K562 (cell line): ENCODE data around the gene MCC. TPM values are rescaled to one million over a fixed set of nuclear protein-coding genes. Genes with fewer than 3 reads are reported as not detected.
"Not testable (repeated sequence)": the region's sequence is repeated elsewhere in the genome, so short reads cannot be mapped to it uniquely, and the experiment has no call there.

Experiments used
- ATAC-seq: fragments of 200-7000 bp; cut with Tn5 transposase; 3 replicates; pipeline ENCODE4 v1.9.1; 2020; ENCODE audit warnings: moderate library complexity
- BruUV-seq: library from RNA; stranded (reverse); fragments of 400-500 nt; replicated peaks from 2 replicates; lab custom pipeline; 2021; lab: Mats Ljungman, UMichigan
- CTCF ChIA-PET: fragments of 300-600 bp; formaldehyde crosslinking; extraction: SDS; loops from one replicate; lab custom pipeline; 2021; ENCODE audit warnings: low intra/inter-chr PET ratio; lab: Yijun Ruan, JAX
- POLR2A ChIA-PET: fragments of 300-600, 350-650 bp; sonication (Branson Sonifier 250); formaldehyde crosslinking; extraction: SDS; loops from one replicate; lab custom pipeline; 2021; ENCODE audit warnings: antibody characterized with exemption, inconsistent platforms; lab: Yijun Ruan, JAX
- DNase-seq, 4 experiments: peaks; one replicate each; pipeline versions ENCODE4 v3.0.0 to v3.0.0-alpha.2; 2011 to 2018; ENCODE audit warnings: low spot score in 3 of 4, mixed read lengths in 3 of 4; ENCODE audit errors: extremely low read depth in 1 of 4
- FAIRE-seq: peaks from 2 replicates; lab custom pipeline; 2011; peaks lifted over from hg19 to GRCh38; lab: Jason Lieb, UNC
- H2AFZ ChIP-seq: 2 replicates; pipeline ENCODE4 v1.6.0; 2011; ENCODE audit warnings: low read depth, low read length, control low read depth, inconsistent platforms
- H3K27ac ChIP-seq: fragments of 200-600 bp; 3 replicates; pipeline ENCODE4 v1.8.0; 2011; ENCODE audit warnings: low read depth, mild to moderate bottlenecking, control low read depth, inconsistent platforms, low read length, moderate library complexity, mixed read lengths; ENCODE audit errors: extremely low read depth
- H3K27me3 ChIP-seq, 2 experiments: fragments of 300-600 bp in 1 of 2; 2 replicates in 1 of 2; 3 replicates in 1 of 2; pipeline versions ENCODE4 v1.6.0 to v1.8.0; 2011; ENCODE audit warnings: inconsistent platforms in 2 of 2, low read length in 2 of 2, mild to moderate bottlenecking in 1 of 2, mixed read lengths in 1 of 2, moderate library complexity in 1 of 2; ENCODE audit not compliant: control insufficient read depth in 2 of 2, insufficient read depth in 2 of 2
- H3K36me3 ChIP-seq: fragments of 300-600 bp; 3 replicates; pipeline ENCODE4 v1.8.0; 2011; ENCODE audit warnings: mild to moderate bottlenecking, low read length, inconsistent platforms; ENCODE audit not compliant: control insufficient read depth, insufficient read depth
- H3K4me1 ChIP-seq, 2 experiments: fragments of 200-600 bp in 1 of 2; replicated peaks in 1 of 2; 2 replicates in 1 of 2; 3 replicates in 1 of 2; pipeline versions ENCODE4 v1.5.1 to v1.8.0; 2011; ENCODE audit warnings: inconsistent platforms in 2 of 2, low read length in 2 of 2, mild to moderate bottlenecking in 1 of 2, mixed read lengths in 1 of 2, moderate library complexity in 1 of 2; ENCODE audit not compliant: control insufficient read depth in 2 of 2, insufficient read depth in 2 of 2
- H3K4me2 ChIP-seq: 2 replicates; pipeline ENCODE4 v1.6.1; 2011; ENCODE audit warnings: low read length, control low read depth, inconsistent platforms, mixed read lengths; ENCODE audit not compliant: insufficient read depth
- H3K4me3 ChIP-seq: fragments of 200-600 bp; sonication (generic), shearing (Covaris generic); 2 replicates; pipeline ENCODE4 v1.5.1; 2016; ENCODE audit warnings: control low read depth, inconsistent platforms
- H3K79me2 ChIP-seq: fragments of 200-600 bp; 3 replicates; pipeline ENCODE4 v1.8.0; 2011; ENCODE audit warnings: low read length, inconsistent platforms; ENCODE audit not compliant: control insufficient read depth, insufficient read depth
- H3K9ac ChIP-seq, 2 experiments: 2 replicates each; pipeline versions ENCODE4 v1.6.0 to v1.6.1; 2011; ENCODE audit warnings: low read depth in 2 of 2, low read length in 2 of 2, control low read depth in 1 of 2, inconsistent platforms in 1 of 2, mild to moderate bottlenecking in 1 of 2, mixed read lengths in 1 of 2; ENCODE audit not compliant: insufficient read depth in 1 of 2
- H3K9me1 ChIP-seq: one replicate; pipeline ENCODE4 v1.6.0; 2011; ENCODE audit warnings: inconsistent platforms, mild to moderate bottlenecking, low read length, moderate library complexity; ENCODE audit not compliant: control insufficient read depth, insufficient read depth
- H3K9me3 ChIP-seq: replicated peaks from 2 replicates; pipeline ENCODE4 v1.5.1; 2011; ENCODE audit warnings: low read depth, low read length, inconsistent platforms; ENCODE audit not compliant: control insufficient read depth, insufficient read depth
- H4K20me1 ChIP-seq: replicated peaks from 2 replicates; pipeline ENCODE4 v1.6.1; 2011; ENCODE audit warnings: low read length, inconsistent platforms, mixed read lengths; ENCODE audit not compliant: control insufficient read depth, insufficient read depth
- TRIM28 ChIP-seq: fragments of 450-650 bp; IDR thresholded peaks from 2 replicates; pipeline ENCODE4 v1.6.1; 2017
- ZNF830 ChIP-seq: fragments of 250-450 bp; sonication (Bioruptor Pico); IDR thresholded peaks from 2 replicates; pipeline ENCODE4 v1.5.0; 2021; ENCODE audit warnings: mild to moderate bottlenecking
- WGBS: fragments of 100-300 bp; shearing (Covaris generic); methylation state at CpG from one replicate; pipeline ENCODE4 v1.1.6; 2016; ENCODE audit warnings: low coverage, mixed read lengths; ENCODE audit not compliant: insufficient coverage; ENCODE audit errors: missing lambda C conversion rate; 5-methylcytosine and 5-hydroxymethylcytosine counted together
- in situ Hi-C: fragments of 300-500 bp; cut with MboI; formaldehyde crosslinking; loops from 4 replicates; pipeline ENCODE4 v1.15.0; 2018; ENCODE audit warnings: inconsistent platforms, mixed read lengths
- intact Hi-C: fragments of 100-400 bp; cut with micrococcal nuclease; formaldehyde crosslinking; loops from 2 replicates; pipeline ENCODE4 v1.14.2; 2022
- polyA plus RNA-seq, 8 experiments: library from polyadenylated mRNA; depleted of rRNA in 4 of 8; stranded (reverse) in 5 of 8; unstranded in 3 of 8; fragments of >200 nt; fragmentation: Nextera tagmentation in 2 of 8; fragmentation: Illumina TruSeq in 1 of 8; extraction: Ambion mirVana in 2 of 8; extraction: Trizol in 1 of 8; gene quantifications; 2 replicates each; pipeline versions ENCODE4 v1.2.1 to v1.2.3, GENCODE V29; 2011 to 2014; ENCODE audit warnings: inconsistent platforms in 1 of 8, missing spikeins in 1 of 8
- total RNA-seq, 7 experiments: library from RNA; depleted of rRNA in 6 of 7; stranded (reverse); fragments of >200 nt in 6 of 7; fragmentation: Illumina TruSeq in 2 of 7; extraction: Trizol in 2 of 7; gene quantifications; 2 replicates each; pipeline versions ENCODE4 v1.2.1 to v1.2.3, GENCODE V29; 2011 to 2021; ENCODE audit warnings: low replicate concordance in 1 of 7
- TF ChIP-seq, protein P1 (sequence below): IDR thresholded peaks from 2 replicates; pipeline ENCODE4 v1.6.1; 2012; ENCODE audit warnings: low read depth, low read length, improper control_type of control experiment, borderline replicate concordance
- TF ChIP-seq, protein P2 (sequence below): sonication (generic); formaldehyde crosslinking; IDR thresholded peaks from 2 replicates; pipeline ENCODE4 v1.8.0; 2022; ENCODE audit warnings: missing genetic modification reagents, mild to moderate bottlenecking, moderate library complexity, borderline replicate concordance
- TF ChIP-seq, protein P3 (sequence below), 2 experiments: fragments of 450-650 bp; formaldehyde crosslinking in 1 of 2; IDR thresholded peaks; 2 replicates each; pipeline versions ENCODE4 v1.4.0 to v1.6.1; 2014 to 2020; ENCODE audit warnings: mild to moderate bottlenecking in 2 of 2, borderline replicate concordance in 1 of 2, low read depth in 1 of 2
- TF ChIP-seq, protein P4 (sequence below): fragments of 250-450 bp; sonication (Bioruptor Pico); IDR thresholded peaks from 2 replicates; pipeline ENCODE4 v1.8.0; 2022; ENCODE audit warnings: moderate library complexity, mild to moderate bottlenecking, inconsistent platforms

MCC gene
- total and polyA plus RNA-seq, 9 of the 15 experiments (the other 6 are each of a cell fraction or from before 2014, with no cell fraction given): 0.04 to 0.24 (median 0.06) TPM; not detected in 1

DNA sequence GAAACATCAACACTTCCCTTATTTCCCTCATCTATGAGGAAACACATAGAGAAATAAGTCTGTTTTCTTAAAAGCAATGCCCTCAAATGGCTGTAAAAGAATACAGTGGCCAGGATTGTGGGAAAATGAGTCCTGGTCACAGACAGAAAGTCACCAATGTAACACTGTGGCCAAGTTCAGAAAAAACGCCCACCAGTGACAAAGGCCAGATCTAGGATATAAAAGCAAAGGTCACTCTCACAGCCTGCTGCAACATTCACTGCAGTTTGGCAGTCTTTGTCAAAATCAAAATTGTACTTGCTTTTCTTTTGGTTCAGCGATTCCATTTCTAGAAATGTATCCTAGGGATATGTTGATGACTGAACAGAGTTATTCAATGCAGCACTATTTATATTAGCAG is 84.0 kb downstream of the MCC start (continued):
- TF ChIP-seq, protein P1, sequence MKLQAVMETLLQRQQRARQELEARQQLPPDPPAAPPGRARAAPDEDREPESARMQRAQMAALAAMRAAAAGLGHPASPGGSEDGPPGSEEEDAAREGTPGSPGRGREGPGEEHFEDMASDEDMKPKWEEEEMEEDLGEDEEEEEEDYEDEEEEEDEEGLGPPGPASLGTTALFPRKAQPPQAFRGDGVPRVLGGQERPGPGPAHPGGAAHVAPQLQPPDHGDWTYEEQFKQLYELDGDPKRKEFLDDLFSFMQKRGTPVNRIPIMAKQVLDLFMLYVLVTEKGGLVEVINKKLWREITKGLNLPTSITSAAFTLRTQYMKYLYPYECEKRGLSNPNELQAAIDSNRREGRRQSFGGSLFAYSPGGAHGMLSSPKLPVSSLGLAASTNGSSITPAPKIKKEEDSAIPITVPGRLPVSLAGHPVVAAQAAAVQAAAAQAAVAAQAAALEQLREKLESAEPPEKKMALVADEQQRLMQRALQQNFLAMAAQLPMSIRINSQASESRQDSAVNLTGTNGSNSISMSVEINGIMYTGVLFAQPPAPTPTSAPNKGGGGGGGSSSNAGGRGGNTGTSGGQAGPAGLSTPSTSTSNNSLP: no peak
- TF ChIP-seq, protein P2, sequence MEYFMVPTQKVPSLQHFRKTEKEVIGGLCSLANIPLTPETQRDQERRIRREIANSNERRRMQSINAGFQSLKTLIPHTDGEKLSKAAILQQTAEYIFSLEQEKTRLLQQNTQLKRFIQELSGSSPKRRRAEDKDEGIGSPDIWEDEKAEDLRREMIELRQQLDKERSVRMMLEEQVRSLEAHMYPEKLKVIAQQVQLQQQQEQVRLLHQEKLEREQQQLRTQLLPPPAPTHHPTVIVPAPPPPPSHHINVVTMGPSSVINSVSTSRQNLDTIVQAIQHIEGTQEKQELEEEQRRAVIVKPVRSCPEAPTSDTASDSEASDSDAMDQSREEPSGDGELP (CRISPR knock-in tag): no peak
- TF ChIP-seq TRIM28 (no peak), ZNF830 (CRISPR knock-in tag) (no peak)
- TF ChIP-seq, protein P3, sequence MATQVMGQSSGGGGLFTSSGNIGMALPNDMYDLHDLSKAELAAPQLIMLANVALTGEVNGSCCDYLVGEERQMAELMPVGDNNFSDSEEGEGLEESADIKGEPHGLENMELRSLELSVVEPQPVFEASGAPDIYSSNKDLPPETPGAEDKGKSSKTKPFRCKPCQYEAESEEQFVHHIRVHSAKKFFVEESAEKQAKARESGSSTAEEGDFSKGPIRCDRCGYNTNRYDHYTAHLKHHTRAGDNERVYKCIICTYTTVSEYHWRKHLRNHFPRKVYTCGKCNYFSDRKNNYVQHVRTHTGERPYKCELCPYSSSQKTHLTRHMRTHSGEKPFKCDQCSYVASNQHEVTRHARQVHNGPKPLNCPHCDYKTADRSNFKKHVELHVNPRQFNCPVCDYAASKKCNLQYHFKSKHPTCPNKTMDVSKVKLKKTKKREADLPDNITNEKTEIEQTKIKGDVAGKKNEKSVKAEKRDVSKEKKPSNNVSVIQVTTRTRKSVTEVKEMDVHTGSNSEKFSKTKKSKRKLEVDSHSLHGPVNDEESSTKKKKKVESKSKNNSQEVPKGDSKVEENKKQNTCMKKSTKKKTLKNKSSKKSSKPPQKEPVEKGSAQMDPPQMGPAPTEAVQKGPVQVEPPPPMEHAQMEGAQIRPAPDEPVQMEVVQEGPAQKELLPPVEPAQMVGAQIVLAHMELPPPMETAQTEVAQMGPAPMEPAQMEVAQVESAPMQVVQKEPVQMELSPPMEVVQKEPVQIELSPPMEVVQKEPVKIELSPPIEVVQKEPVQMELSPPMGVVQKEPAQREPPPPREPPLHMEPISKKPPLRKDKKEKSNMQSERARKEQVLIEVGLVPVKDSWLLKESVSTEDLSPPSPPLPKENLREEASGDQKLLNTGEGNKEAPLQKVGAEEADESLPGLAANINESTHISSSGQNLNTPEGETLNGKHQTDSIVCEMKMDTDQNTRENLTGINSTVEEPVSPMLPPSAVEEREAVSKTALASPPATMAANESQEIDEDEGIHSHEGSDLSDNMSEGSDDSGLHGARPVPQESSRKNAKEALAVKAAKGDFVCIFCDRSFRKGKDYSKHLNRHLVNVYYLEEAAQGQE (IDR thresholded peaks at IDR 0.05; ENCODE audit: borderline replicate concordance): no peak
- TF ChIP-seq, protein P3 (CRISPR knock-in tag; IDR thresholded peaks at IDR 0.05; ENCODE audit: low read depth): no peak
- TF ChIP-seq, protein P4, sequence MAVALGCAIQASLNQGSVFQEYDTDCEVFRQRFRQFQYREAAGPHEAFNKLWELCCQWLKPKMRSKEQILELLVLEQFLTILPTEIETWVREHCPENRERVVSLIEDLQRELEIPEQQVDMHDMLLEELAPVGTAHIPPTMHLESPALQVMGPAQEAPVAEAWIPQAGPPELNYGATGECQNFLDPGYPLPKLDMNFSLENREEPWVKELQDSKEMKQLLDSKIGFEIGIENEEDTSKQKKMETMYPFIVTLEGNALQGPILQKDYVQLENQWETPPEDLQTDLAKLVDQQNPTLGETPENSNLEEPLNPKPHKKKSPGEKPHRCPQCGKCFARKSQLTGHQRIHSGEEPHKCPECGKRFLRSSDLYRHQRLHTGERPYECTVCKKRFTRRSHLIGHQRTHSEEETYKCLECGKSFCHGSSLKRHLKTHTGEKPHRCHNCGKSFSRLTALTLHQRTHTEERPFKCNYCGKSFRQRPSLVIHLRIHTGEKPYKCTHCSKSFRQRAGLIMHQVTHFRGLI: no peak

DNA sequence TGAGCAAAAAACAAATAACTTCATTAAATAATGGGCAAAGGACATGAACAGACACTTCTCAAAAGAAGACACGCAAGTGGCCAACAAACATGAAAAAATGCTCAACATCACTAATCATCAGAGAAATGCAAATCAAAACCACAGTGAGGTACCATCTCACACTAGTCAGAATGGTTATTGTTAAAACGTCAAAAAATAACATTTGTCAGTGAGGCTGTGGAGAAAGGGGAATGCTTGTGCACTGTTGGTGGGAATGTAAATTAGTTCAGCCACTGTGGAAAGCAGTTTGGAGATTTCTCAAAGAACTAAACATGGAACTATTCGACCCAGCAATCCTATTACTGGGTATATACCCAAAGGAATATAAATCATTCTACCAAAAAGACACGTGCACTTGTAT is 90.3 kb downstream of the MCC start:
- H2AFZ ChIP-seq, H3K4me2 ChIP-seq, H3K9ac ChIP-seq, ATAC-seq, H3K27ac ChIP-seq, FAIRE-seq, in situ Hi-C loops, H3K27me3 ChIP-seq, H4K20me1 ChIP-seq, intact Hi-C loops, H3K4me1 ChIP-seq, BruUV-seq, H3K9me3 ChIP-seq, H3K9me1 ChIP-seq, H3K79me2 ChIP-seq, H3K36me3 ChIP-seq, DNase-seq, CTCF ChIA-PET, H3K4me3 ChIP-seq: not testable (repeated sequence)
- POLR2A ChIA-PET: interaction anchor here (1.2 kb wide), 1 partner anchor 10 kb away, joined by 4 read pairs; no protein-coding TSS in a partner anchor
- WGBS: 0% methylated on average over 4 of the region's 4 CpGs
